Astrocyte of the cerebellum (primary cell): Measurements from ENCODE around the gene LY6G5C.

Experiments used
- DNase-seq: peaks from one replicate; pipeline ENCODE4 v3.0.0-alpha.2; 2011; ENCODE audit warnings: low read depth
- H3K4me3 ChIP-seq: 2 replicates; pipeline ENCODE4 v1.5.1; 2011; ENCODE audit warnings: mild to moderate bottlenecking, low read depth, low read length, moderate library complexity
- CTCF ChIP-seq: IDR thresholded peaks from 2 replicates; pipeline ENCODE4 v1.5.1; 2012; ENCODE audit warnings: low read length, low read depth, moderate library complexity, mild to moderate bottlenecking; ENCODE audit errors: missing control alignments
- in situ Hi-C: cut with HindIII; loops from 2 replicates; pipeline ENCODE4 v1.10.0; 2017; ENCODE audit warnings: low sequenced_read_pairs

LY6G5C gene

DNA sequence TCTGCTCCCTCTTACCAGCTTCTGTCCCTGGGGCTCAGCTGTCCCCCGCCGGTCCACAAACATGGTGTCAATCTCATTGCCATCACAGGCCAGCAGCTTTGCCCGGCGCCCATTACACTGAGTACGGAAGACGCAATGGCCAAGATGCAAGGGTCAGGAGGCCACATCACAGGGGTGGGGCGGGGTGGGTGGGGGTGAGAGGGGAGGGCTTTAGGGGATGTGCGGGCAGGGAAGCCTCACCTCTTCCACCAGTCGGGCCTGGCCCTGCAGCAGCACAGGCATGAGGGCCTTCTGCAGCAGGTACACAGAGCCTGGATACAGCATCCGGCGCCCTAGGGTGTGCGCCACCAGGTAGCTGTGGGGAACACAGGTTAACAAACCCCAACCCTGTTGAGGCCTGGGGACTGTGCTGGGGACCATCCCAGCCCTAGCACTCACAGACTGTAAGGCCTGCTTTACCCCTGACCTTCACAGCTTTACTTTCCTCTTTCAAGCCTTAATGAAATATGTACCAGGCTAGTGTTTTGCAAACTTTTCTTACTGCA is 10.8 kb upstream of the LY6G5C start:
- no peak overlapping the region for H3K4me3 ChIP-seq
- no peak for TF ChIP-seq CTCF
- in situ Hi-C loops = loop anchor here (5.0 kb wide), 1 partner anchor 41 kb away; no protein-coding TSS in a partner anchor
- no peak for DNase-seq

GRCh38 chr6:31691078-31691463 is 10.2 kb upstream of the LY6G5C start:
- no peak overlapping the region for H3K4me3 ChIP-seq
- no peak for TF ChIP-seq CTCF
- no peak for DNase-seq
- in situ Hi-C loops = loop anchor here (5.0 kb wide), 1 partner anchor 41 kb away; no protein-coding TSS in a partner anchor

DNA sequence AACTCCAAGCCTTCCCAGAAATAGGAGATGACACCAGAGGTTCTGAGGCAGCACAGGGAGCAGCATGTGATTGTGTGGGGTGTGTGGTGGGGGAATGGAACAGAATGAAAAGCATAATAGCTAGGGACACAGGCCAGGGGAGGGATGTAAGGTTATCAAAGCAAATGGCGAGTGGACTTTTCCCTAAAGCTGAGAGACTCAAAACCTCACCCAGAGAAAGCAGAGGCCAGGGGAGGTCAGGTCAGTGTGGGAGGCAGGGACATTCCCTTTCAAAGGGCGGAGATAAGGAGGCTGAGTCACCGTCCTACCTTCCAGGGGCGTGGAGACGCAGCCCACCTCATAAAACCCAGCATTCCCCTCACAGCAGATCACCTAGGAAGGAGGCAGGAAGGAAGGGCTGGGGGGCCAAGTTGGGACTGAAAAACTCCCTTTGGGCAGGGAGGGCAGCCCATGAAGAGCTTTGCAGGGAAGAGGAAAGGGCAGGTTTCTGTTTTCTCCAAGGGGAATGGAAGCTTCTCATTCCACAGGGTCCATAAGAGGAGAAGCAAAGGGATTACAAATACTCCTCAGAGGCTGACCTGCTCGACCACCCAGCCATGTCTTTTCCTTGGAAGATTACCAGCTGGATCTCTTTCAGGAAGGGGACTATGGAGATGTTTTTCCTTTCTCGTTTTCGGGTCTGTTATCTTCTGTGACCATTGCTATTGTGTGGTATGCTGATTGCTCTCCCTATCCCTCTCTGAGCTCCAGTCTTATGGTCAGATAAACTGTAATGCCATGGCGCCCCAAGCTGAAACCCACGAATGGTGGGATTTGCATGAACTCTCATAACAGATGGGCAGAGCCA is 9.6 kb upstream of the LY6G5C start:
- H3K4me3 ChIP-seq = no peak overlapping the region
- no peak for TF ChIP-seq CTCF
- in situ Hi-C loops = loop anchor here (5.0 kb wide), 1 partner anchor 42 kb away; no protein-coding TSS in a partner anchor
- DNase-seq = no peak

DNA sequence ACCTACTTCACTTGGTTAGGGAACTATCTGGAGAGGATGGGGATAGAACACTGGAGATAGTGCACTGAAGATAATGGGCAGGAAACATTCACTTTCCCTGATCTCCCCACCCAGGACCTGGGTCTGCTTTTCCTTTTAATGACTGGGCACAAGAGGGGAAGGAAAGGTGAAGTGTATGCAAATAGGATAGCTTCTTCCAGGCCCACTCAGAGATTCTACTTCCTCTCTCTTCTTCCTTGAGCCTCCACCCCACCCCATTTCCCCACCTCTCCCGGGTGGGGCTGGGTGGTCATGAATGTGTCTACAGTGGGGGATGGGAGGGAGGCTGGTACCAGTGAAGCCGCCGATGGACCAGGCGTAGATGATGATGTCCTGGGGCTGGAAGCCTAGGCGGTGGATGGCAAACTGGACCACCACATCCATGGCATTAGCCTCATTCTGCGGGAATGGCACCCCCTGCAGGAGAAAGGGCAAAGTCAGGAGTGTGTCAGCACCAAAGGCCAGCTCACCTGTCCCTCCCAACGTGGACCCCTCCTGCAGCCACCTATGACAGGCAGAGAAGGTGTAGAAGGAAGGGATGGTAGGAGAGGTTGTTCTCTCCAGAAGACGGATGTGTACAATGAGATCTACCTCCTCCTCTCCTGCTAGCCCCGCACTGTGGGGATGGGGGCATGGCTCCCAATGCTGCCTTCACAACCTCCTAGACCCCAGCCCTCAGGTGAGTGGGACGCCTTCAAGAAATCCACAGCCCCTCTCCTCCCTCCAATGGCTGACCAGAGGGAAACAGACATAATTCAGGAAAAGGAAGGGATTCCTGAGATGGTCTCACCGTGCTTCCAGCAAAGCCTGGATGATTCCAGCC is 8.6 kb upstream of the LY6G5C start:
- H3K4me3 ChIP-seq = no peak overlapping the region
- no peak for DNase-seq
- in situ Hi-C loops = loop anchor here (5.0 kb wide), 1 partner anchor 43 kb away; no protein-coding TSS in a partner anchor
- peak; percentile 58 for TF ChIP-seq CTCF

- in situ Hi-C loops = no loop called here
- no peak for TF ChIP-seq CTCF
- no peak for DNase-seq
- H3K4me3 ChIP-seq = no peak overlapping the region
These were observed 7.2 kb upstream of the LY6G5C start for GRCh38 chr6:31687860-31688693.
